HG02798 (cell line): ENCODE measurements around the gene ARHGEF4.
A peak's percentile ranks its signal among the peaks of the same experiment; 100 is the strongest.

Experiments
- ATAC-seq: cut with Tn5 transposase; IDR thresholded peaks from one replicate; pipeline ENCODE4 v1.9.1; 2021; ENCODE audit warnings: mild to moderate bottlenecking; ENCODE audit not compliant: unreplicated experiment, poor library complexity

Gene ARHGEF4

GRCh38 chr2:130849896-130850787 is 13.4 kb downstream of the ARHGEF4 start:
- ATAC-seq: no peak

- ATAC-seq: no peak
These were observed 14.3 kb downstream of the ARHGEF4 start for GRCh38 chr2:130850788-130851623.

DNA sequence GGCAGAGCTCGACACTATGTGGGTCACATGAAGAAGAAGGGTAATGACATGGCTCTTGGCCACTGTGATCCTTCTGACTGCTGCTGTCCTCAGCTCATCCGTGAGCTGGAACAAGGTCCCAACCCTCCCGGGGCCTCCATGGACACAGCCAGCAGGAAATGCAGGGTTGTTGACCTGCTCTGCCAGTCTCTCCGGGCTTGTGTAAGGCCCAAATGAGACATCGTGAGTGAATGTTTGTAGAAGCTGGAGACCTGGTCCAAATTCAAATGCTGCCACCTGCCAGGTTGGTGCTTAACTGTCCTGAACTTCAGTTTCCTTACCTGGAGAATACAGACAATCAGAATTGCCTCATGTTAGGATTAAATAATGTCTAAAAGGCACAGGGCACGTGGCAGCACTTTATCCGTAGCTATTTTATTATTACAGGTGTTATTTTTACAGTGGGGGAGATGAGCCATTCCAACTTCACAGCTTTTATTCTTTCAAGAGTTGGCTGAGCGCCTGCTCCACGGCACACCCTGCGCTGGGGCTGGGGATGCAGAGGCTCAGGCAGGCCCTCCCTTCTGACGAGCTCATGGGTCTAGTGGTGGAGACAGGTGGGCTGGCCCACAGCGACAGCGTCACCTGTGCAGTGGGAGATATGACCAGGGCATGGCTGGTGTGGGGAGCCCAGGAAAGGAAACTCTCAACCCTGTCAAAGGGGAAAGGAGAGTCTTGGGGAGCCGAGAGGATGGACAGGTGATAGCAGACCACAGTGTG is 15.1 kb downstream of the ARHGEF4 start:
- no peak for ATAC-seq

- no peak for ATAC-seq
These were observed 15.9 kb downstream of the ARHGEF4 start for GRCh38 chr2:130852521-130853115.

GRCh38 chr2:130853391-130853790 is 16.7 kb downstream of the ARHGEF4 start:
- ATAC-seq: no peak

DNA sequence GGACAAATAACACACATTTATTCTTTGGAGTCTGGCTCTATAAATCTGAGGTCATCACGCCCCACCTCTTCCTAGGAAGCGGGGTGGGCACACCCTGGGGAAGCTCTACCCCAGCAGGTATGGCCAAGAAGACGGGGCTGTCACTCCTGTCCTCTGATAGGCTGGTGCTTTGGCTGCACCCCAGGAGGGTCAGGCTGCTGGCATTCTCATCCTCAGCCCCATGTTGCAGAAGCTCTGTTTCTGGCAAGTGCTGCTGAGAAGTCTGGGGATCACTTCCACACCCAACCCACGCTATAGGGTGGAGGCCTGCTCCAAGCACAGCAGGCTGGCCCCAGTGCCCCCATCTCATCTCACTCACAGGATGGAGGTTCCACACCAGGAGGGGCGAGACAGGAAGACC is 17.6 kb downstream of the ARHGEF4 start:
- ATAC-seq: no peak

- ATAC-seq: no peak
These were observed 28.4 kb downstream of the ARHGEF4 start for GRCh38 chr2:130864830-130865800.

DNA sequence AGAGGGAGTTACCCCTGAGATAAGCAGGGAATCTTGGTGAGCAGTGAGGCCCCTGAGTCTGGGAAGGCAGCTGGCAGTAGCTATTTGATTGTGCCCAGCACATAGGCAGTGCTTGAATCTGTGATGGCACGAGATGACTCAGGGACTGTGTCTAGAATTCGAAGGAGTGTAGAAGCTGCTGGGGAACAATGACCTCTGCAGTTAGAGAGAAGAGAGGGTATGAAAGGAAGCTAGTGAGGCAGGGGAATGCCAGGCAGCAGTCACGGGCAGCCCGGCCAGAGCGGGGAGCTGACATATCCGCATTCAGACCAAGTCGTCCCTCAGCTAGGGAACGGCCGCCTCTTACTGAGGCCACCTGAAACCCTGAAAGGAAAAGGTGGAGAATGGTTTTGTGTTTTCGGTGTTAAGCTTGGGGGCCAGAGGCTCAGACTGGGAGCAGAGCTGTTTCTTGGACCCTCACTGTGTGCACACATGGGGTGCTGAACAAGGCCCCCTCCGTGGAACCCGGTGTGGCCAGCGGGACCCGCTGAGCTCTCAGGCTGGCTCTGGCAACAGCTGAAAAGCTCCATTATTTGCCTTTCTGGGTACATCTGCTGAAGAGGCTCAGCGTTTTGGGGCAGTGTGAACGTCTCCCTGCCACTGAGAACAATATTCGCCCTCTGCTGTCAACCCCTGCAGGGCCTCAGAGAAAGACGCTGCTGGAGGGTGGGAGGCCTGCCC is 32.9 kb downstream of the ARHGEF4 start:
- ATAC-seq: no peak

GRCh38 chr2:130870161-130870485 is 33.4 kb downstream of the ARHGEF4 start:
- ATAC-seq: no peak

GRCh38 chr2:130870779-130871178 is 34.1 kb downstream of the ARHGEF4 start:
- no peak for ATAC-seq

GRCh38 chr2:130871843-130872740 is 35.4 kb downstream of the ARHGEF4 start:
- ATAC-seq: no peak

DNA sequence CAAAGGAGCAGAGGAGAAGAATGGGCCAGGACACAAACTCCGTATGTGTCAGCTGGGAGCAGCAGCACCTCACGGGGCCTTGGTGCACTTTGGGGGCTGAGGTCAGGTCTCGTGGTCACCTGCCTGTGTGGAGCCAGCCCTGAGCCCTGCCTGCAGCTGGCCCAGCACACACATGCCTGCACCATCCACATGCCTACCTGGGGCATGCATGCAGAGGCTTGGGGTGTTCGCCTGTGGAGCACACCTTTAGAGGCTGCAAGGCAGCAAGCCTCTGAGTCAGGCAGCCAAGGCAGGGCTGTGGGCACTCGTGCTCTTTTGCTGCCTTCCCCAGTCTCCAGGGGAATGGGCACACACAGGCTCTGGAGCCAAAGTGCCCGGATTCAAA is 36.0 kb downstream of the ARHGEF4 start:
- ATAC-seq: no peak

DNA sequence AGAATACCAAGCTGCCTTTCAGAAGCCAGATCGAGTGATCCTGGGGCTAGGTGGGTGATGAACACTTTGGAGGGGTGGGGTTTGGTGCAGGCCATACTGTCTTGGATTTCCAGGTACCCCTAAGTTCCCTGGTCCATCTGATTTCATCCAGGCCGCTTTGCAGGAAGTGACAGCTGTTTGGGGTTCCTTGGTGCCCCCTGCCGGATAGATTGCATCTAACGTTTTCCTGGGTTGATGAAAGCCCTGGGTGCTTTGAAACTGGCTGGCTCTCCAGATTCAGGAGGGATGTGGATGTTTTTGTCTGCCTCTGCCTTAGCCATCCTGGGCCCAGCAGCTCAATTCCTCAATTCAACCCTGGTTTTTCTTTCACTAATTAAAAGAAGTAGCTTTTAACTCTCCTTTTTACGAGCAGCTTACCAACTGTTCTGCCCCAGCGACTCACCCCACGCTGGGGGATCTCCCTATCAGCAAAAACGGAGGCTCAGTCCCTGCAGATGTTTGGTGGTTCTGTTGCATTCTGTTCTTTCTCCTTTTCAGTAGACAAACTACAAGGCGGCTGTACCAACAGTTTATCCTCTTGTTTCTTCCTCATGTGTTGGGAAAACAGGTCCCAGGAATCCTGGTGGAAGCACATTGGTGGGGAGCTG is 37.1 kb downstream of the ARHGEF4 start:
- ATAC-seq: peak; percentile 86

DNA sequence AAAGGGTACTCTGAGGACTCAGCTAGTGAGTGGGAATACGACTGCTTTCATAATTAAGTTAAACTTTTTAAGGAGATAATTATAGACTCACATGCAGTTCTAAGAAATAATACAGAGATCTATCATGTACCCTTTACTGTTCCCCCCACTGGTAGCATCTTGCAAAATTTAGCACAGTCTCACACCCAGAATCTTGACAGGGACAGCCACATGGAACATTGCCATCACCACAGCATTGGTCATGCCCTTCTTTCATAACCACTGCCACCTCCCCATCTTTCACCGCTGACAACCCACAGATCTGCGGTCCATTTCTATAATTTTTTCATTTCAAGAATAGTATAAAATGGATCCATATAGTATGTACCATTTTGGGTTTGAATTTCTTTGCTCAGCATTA is 37.8 kb downstream of the ARHGEF4 start:
- no peak for ATAC-seq

DNA sequence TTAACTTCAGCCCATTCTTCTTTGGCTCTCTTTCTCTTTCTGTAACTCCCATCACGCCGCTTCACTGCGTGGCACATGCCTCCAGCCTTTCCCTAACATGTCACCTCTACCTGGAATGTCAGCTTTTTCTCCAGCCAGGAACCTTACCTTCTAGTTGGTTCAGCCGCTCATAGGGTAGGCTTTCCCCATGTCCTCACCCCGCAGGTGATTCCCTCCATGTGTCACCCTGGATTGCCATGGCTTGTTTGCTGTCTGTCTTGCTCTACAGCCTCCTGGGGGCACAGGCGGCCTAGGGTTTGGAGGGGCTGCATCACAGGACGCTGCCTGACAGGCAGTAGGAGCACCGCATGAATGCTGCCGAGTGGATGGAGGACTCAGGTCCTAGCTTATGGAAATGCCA is 39.2 kb downstream of the ARHGEF4 start:
- no peak for ATAC-seq

DNA sequence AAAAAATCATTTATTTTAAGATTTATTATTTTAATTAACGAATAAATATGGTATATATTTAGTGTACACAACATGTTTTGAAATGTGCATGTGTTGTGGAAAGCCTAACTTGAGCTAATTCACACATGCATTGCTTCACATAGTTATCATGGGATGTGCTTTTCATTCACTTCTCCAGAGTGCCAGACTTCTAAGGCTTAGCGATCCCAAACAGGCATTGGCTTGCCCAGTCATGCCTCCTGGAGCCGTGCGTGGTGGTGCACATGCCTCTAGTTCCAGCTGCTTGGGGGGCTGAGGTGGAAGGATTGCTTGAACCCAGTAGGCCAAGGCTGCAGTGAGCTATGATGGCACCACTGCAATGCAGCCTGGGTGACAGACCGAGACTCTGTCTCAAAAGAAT is 40.5 kb downstream of the ARHGEF4 start:
- no peak for ATAC-seq

DNA sequence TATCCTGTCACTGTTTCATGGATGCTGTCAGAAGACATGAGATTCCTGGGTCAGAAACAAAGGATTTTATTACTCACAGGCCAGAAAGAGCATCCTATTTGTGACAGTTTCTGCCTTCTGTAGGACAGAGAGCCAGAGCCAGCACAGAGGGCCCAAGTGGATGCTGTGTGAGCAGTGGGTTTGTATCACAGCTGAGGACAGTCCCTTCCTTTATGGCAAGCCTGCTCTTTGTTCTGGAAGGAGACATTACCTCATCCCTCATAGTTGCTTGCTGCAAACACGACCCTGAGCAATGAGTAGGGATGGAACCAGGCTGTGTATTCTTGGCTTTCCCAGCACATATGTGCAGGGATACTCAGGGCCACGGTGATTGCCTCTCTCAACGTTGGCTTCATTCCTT is 41.6 kb downstream of the ARHGEF4 start:
- ATAC-seq: no peak
